ENCODE measurements around the gene ASTN2.
A peak's percentile ranks its signal among the peaks of the same experiment; 100 is the strongest.

The ASTN2 gene

DNA sequence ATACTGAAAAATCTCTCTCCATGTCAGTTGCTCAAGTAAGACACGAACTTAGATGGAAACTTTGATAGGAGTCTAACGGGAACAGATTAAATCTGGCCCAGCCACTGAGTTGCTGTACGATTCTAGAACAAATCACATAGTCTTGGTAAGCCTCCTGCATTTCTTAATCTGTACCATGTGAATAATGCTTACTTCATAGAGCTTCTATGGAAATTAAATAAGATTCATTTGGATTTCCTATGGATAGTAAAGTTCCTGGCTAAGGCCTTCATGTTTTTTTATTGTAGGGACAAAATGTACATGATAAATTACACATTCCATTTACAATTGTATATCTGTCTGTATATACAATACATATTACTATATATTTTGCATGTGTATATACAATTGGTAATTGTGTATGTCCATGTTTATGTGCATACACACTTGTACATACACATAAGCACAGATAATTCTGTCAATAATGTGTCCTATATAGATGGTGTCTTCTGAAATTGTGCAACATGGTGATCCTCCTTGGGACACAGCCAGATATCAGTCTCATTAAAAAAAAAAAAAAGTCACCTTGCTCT is 397.4 kb downstream of the ASTN2 start:
- Histone ChIP-seq H3K9ac (no peak overlapping the region), H3K4me2 (no peak overlapping the region), H3K9me3 (replicated peaks in 1 of 11) (no peaks in the 10 kb centered on the region), H4K20me1 (no peaks in the 10 kb centered on the region), H3K27ac (no peak overlapping the region), H3K36me3 (0 out of 22 replicates have a peak, but pooled peaks cover 0 to 4% (median 0%) of the 10 kb centered on the region in 11 experiments), H3K27me3 (no peaks in the 10 kb centered on the region), H3K4me1 (no peaks in the 10 kb centered on the region), H3K4me3 (no peak overlapping the region)
- no peak for TF ChIP-seq Cebpa-rat (IDR thresholded peaks at IDR 0.05)

DNA sequence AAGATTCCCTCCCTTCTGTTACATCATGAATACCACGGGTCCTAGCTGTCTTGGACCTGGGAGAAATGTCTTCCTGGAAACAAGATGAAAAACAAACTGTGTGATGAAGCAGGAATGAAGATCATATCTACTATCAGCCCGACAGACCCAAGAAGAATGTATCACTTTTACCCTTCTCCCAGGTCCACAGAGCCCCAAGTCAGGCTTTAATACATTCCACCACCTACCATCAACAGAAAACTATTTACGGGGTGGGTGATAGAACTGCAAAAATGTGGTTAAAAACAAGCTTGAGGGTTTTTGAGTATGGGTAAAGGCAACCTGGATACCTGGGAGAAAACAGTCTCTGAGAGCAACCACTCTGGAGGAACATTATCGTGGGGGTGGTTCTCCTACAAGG is 400.8 kb downstream of the ASTN2 start:
- Histone ChIP-seq H3K4me3 (no peak overlapping the region), H3K27me3 (no peaks in the 10 kb centered on the region), H4K20me1 (no peaks in the 10 kb centered on the region), H3K9me3 (replicated peaks in 1 of 11) (no peaks in the 10 kb centered on the region), H3K36me3 (no peaks in the 10 kb centered on the region), H3K4me2 (no peak overlapping the region), H3K9ac (no peak overlapping the region), H3K4me1 (no peaks in the 10 kb centered on the region), H3K27ac (no peak overlapping the region)
- no peak for TF ChIP-seq Cebpa-rat (IDR thresholded peaks at IDR 0.05)

DNA sequence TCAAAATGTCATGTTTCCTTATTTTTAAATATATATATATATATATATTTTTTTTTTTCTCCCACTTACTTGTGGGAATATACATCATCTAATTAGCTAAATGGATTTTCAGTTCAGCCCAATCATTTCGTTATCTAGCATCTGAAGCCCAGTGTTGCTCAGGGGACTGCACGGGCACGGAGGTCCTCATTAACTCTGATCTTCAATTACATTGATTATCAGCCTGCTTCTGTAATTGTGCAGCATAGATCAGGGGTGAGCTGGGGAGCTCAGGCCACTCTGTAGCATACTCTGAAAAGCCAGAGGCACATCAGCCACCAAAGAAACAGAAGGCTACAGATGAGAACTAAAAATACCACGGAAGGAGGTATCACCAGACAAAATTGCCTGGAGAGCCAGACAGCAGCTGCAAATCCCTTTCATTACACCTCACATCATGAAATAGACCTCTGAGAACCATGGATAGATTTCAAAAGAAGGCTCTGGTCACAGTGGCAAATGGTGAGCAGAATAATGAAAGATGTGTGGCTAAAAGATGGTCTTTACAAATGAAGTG is 401.3 kb downstream of the ASTN2 start:
- Histone ChIP-seq H3K4me2 (no peak overlapping the region), H3K27me3 (no peaks in the 10 kb centered on the region), H3K4me3 (no peak overlapping the region), H3K9me3 (replicated peaks in 1 of 11) (no peaks in the 10 kb centered on the region), H3K9ac (no peak overlapping the region), H3K4me1 (no peaks in the 10 kb centered on the region), H4K20me1 (no peaks in the 10 kb centered on the region), H3K36me3 (no peaks in the 10 kb centered on the region), H3K27ac (no peak overlapping the region)
- no peak for TF ChIP-seq Cebpa-rat (IDR thresholded peaks at IDR 0.05)

DNA sequence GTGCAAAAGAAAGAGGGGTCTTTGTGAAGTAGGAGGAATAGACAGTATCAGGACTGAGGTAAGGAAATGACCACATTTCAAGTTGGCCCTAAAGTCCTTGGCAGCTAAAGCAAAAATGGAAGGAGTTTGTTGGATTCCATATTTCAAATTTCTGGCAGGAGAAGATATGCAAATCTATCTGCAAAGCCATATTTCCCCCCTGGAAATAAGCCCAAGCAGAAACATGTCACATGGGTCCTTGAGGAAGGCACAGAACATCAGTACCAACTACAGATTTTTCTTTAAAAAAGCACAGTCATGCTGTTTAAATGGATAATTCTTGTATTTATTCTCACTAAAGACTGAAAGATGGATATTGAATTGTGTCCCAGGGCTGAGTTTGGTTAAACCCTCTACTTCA is 404.8 kb downstream of the ASTN2 start:
- TF ChIP-seq Cebpa-rat (IDR thresholded peaks at IDR 0.05) = no peak
- H3K4me1 ChIP-seq = no peaks in the 10 kb centered on the region

DNA sequence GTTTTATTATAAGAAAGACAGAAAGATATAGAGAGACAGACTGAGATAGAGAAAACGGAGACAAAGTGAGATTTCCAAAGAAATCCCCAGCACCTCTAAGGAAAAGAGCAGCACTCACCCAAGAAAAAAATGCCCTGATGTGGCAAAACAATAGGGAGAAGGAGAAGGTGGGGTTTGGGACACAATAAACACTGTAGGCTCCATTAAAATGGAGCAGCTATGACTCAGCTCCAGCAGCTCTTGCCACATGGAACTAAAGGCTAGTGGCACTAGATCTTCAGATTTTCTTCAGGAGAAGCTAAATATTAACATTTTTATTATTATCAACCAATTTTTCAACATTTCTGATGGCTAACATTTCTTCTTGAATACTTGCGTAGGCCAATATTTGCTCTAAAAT is 406.0 kb downstream of the ASTN2 start:
- H3K9me3 ChIP-seq (replicated peaks in 1 of 11) = no peaks in the 10 kb centered on the region
- H4K20me1 ChIP-seq = no peaks in the 10 kb centered on the region
- peaks cover 0 to 14% (median 0%) of the 10 kb centered on the region in 11 experiments; a peak in 3 of 22 replicates for H3K36me3 ChIP-seq
- H3K4me1 ChIP-seq = no peaks in the 10 kb centered on the region
- no peak overlapping the region for H3K9ac ChIP-seq
- H3K4me2 ChIP-seq = no peak overlapping the region
- no peaks in the 10 kb centered on the region for H3K27me3 ChIP-seq
- no peak for TF ChIP-seq Cebpa-rat (IDR thresholded peaks at IDR 0.05)
- H3K4me3 ChIP-seq = no peak overlapping the region
- no peak overlapping the region for H3K27ac ChIP-seq

More for the DNA sequence above, 404.8 kb downstream of the ASTN2 start:
- no peaks in the 10 kb centered on the region for H3K27me3 ChIP-seq
- no peaks in the 10 kb centered on the region for H3K9me3 ChIP-seq (replicated peaks in 1 of 11)
- no peaks in the 10 kb centered on the region for H4K20me1 ChIP-seq
- peaks cover 0 to 14% (median 0%) of the 10 kb centered on the region in 11 experiments; a peak in 3 of 22 replicates for H3K36me3 ChIP-seq
- H3K27ac ChIP-seq = no peak overlapping the region
- H3K4me3 ChIP-seq = no peak overlapping the region
- no peak overlapping the region for H3K4me2 ChIP-seq
- no peak overlapping the region for H3K9ac ChIP-seq

DNA sequence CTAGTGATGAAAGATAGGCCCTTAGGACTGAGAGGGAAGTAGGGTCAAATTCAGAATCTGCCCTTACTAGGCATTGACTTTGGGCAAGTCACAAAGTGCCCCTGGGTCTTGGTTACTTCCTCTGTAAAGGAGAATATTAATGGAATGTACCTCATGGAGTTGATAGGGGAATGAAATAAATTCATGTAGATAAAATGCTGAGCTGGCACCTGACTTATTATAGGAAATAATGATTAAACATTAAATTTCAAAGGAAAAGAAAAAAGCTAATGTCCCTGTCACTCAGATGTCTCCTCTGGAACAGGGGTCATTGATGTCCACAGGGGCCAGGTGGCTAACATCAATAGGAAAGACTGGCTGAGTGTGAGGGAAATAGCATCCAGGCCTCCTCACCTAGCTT is 406.4 kb downstream of the ASTN2 start:
- no peak for TF ChIP-seq Cebpa-rat (IDR thresholded peaks at IDR 0.05)
- Histone ChIP-seq H3K36me3 (peaks cover 0 to 14% (median 0%) of the 10 kb centered on the region in 11 experiments; a peak in 3 of 22 replicates), H3K4me3 (no peak overlapping the region), H3K4me2 (no peak overlapping the region), H3K27ac (no peak overlapping the region), H3K4me1 (no peaks in the 10 kb centered on the region), H3K9ac (no peak overlapping the region), H4K20me1 (no peaks in the 10 kb centered on the region), H3K27me3 (no peaks in the 10 kb centered on the region), H3K9me3 (replicated peaks in 1 of 11) (no peaks in the 10 kb centered on the region)

DNA sequence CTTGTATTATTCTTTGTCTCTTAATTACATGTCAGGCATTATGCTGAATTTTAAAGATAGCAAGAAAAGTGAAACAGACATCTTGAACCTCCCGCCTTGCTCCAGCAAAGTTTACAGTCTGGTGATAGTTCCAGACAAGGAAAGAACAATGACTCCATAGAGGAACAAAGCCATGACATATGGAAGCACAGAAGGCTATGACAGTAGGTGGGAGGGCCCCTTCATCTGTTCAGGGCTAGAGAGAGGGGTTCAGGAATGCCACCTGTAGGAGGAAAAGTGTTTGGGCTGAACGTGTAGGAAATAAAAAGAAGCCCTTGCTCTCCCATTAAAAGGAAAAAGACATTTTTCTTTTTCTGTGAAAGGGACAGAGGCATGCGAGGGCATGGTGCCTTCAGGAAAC is 412.2 kb downstream of the ASTN2 start:
- no peak overlapping the region for H3K27ac ChIP-seq
- H3K36me3 ChIP-seq = peaks cover 0 to 10% (median 0%) of the 10 kb centered on the region in 11 experiments; a peak in 3 of 22 replicates
- H3K4me3 ChIP-seq = no peak overlapping the region
- H3K27me3 ChIP-seq = no peaks in the 10 kb centered on the region
- no peak overlapping the region for H3K9ac ChIP-seq
- no peaks in the 10 kb centered on the region for H3K4me1 ChIP-seq
- H4K20me1 ChIP-seq = no peaks in the 10 kb centered on the region; a peak in 3 of 22 replicates
- H3K9me3 ChIP-seq (replicated peaks in 1 of 11) = no peaks in the 10 kb centered on the region
- no peak overlapping the region for H3K4me2 ChIP-seq
- TF ChIP-seq Cebpa-rat (IDR thresholded peaks at IDR 0.05) = no peak

DNA sequence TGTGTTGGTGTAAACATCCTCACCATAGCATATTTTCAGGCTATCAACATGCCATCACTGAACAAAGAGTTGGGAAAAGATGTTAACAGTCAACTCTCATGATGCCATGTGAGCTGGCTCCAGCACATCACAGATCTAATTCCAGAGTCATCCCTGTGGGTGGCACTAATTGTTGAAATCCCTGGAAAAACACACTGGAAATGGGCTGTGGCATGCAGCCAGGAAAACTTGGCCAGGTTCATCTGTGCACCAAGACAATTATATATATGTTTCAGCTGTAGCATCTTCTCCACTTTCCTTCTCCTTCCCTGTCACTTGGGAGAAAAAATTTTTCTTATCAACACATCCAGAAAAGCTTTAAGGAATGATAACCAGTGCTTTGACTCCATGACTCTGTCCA is 414.0 kb downstream of the ASTN2 start:
- H3K9ac ChIP-seq = no peak overlapping the region
- no peaks in the 10 kb centered on the region; a peak in 3 of 22 replicates for H4K20me1 ChIP-seq
- H3K4me2 ChIP-seq = no peak overlapping the region
- no peak for TF ChIP-seq Cebpa-rat (IDR thresholded peaks at IDR 0.05)
- no peaks in the 10 kb centered on the region for H3K9me3 ChIP-seq (replicated peaks in 1 of 11)
- H3K27ac ChIP-seq = no peak overlapping the region
- H3K4me1 ChIP-seq = no peaks in the 10 kb centered on the region
- H3K4me3 ChIP-seq = no peak overlapping the region
- no peaks in the 10 kb centered on the region for H3K27me3 ChIP-seq
- H3K36me3 ChIP-seq = no peaks in the 10 kb centered on the region

DNA sequence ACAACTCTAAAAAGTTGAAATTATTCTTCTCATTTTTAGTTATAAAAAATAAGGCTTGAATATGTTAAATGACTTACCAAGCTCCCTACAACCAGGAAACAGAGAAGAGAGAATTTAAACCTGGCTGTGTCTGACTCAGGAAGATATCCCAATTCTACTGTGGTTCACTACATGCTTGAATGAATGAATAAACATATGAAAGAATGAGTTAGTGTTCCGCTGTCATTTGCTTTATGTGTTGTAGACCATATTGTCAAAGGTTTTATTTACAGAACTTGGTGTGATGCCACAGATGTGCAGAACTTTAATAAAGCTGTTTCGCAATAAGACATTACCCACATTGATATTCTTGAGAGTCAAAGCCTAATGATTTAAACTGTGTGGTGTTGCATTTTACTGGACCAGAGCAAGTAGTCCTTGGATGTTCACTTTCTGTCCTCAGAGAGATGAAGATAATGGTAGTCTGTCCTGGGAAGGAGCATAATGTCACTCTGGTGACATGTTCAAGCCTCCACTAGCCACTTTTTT is 414.6 kb downstream of the ASTN2 start:
- H3K4me1 ChIP-seq = no peaks in the 10 kb centered on the region
- no peaks in the 10 kb centered on the region; a peak in 3 of 22 replicates for H4K20me1 ChIP-seq
- no peaks in the 10 kb centered on the region for H3K27me3 ChIP-seq
- H3K36me3 ChIP-seq = no peaks in the 10 kb centered on the region
- no peaks in the 10 kb centered on the region for H3K9me3 ChIP-seq (replicated peaks in 1 of 11)
- no peak overlapping the region for H3K4me2 ChIP-seq
- TF ChIP-seq Cebpa-rat (IDR thresholded peaks at IDR 0.05) = peak in 3 of 11 experiments; percentile 29 to 59 (median 57); a peak in 2 of 22 replicates
- H3K9ac ChIP-seq = no peak overlapping the region
- H3K4me3 ChIP-seq = no peak overlapping the region
- no peak overlapping the region for H3K27ac ChIP-seq

DNA sequence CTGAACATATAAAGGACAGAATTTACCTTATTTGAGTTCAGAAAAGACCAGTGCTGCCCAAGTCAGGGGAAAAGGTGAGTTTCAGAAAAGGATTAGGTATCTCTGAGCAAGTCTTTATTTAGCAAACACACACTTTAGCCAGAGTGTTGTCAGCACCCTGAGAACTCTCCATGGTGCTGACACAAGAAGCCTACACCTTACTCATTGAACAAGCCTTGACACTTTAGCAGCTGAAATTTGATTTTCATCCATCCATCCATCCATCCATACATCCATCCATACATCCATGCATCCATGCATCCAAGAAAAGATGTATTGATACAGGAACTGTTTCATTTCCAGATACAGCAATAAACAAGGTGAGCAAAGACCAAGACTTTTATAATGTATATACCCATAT is 416.6 kb downstream of the ASTN2 start:
- TF ChIP-seq Cebpa-rat (IDR thresholded peaks at IDR 0.05) = no peak
- Histone ChIP-seq H3K9me3 (replicated peaks in 1 of 11) (no peaks in the 10 kb centered on the region), H4K20me1 (no peaks in the 10 kb centered on the region; a peak in 3 of 22 replicates), H3K4me1 (peaks cover 0 to under 1% (median under 1%) of the 10 kb centered on the region in 10 experiments; a peak in 10 of 20 replicates), H3K9ac (no peak overlapping the region), H3K4me3 (no peak overlapping the region), H3K27me3 (no peaks in the 10 kb centered on the region), H3K36me3 (no peaks in the 10 kb centered on the region), H3K27ac (no peak overlapping the region), H3K4me2 (no peak overlapping the region)

Measured in BLaER1 treated with 17β-estradiol and CSF1 and Interleukin-3, amounts not matched to agents 10 nM and 100 nM (cell line).